GF-D8 (cell line): Measurements from ENCODE around the gene FMNL1.

Experiments
- DNase-seq: peaks from one replicate; lab custom pipeline; 2025; lab: John Stamatoyannopoulos, UW

The FMNL1 gene

DNA sequence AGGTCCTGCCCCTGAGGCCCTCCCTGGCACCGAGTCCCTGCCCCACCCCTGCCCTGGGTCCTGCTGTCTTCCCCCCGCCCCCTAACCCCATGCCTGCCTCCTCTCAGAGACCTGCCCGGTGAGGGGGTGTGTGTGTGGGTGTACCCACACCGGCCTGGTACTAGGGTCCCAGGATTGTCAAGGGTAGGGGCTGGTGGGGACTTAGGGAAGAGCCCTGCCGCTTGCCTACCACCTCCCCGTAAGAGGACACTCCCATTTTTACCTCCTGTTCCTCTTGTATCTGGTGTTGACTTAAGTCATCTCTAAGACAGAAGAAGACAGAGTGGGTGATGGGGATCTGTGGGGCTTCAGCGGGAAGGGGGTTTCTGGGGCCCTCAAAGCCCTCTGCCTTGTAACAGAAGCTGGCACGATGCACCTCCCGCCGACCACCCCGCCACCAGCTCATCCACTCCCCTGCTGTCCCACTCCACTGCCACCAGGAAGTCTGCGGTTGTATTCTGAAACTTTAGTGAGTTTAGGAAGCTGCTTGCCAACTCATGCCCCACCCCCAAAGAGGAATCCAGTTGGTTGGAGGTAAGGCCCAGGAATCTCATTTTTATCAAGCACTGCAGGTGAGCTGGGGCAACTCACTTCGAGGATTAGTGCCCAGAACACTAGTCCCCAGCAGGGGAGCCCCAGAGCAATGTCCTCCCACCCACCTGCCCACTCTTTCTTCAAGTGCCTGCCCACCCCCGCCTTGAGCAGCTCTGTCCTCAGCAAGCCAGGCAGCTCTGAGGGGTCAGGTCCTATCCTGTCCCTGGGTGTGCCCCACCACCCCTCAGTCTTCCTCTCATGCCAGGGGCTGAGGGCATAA is 34.7 kb downstream of the FMNL1 start:
- peak; percentile 11 for DNase-seq

- no peak for DNase-seq
Observed at GRCh38 chr17:45257115-45257514, 35.4 kb downstream of the FMNL1 start.

DNA sequence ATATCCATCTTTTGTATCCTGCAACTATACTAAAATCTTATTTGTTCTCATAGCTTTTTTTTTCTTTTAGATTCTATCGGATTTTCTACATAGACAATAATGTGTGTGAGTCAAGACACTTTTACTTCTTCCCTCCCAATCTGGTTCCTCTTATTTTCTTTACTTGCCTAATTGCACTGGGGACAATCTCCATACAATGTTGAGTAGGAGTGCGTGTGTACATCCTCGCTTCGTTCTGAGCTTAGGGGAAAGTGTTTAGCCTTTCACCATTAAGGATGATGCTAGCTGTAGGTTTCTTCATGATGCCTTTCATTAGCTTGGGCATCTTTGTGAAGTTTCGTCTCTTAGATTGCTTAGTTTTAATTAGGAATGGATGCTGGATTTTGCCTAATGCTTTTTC is 37.3 kb downstream of the FMNL1 start:
- DNase-seq, result no peak

GRCh38 chr17:45260204-45260783 is 38.6 kb downstream of the FMNL1 start:
- no peak for DNase-seq

- no peak for DNase-seq
Observed at GRCh38 chr17:45261577-45262515, 40.2 kb downstream of the FMNL1 start, which contains the start of gene SPATA32. Gene SPATA32 (minus strand): TSS chr17:45262094. CDS start chr17:45262016, 78 bp downstream.

- DNase-seq, result no peak
Observed at GRCh38 chr17:45262516-45263476, 41.1 kb downstream of the FMNL1 start.

DNA sequence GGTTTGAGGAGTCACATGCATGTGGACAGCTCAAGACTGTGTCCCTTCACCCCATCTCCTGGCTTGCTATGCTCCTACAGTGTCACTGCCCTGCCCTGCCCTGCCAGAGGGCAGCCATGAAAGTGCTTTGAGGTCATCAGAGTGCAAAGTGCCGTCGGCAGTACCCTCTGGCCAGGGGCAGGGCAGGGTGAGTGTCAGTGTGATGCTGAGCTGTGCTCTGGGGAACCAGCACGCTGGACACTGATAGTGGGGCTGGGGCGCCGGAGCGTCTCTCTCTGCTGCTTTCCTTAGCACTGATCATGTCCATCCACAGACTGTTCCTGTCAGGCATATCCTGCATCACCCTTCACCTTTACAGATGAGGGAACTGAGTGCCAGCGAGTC is 41.8 kb downstream of the FMNL1 start:
- DNase-seq, result no peak

DNA sequence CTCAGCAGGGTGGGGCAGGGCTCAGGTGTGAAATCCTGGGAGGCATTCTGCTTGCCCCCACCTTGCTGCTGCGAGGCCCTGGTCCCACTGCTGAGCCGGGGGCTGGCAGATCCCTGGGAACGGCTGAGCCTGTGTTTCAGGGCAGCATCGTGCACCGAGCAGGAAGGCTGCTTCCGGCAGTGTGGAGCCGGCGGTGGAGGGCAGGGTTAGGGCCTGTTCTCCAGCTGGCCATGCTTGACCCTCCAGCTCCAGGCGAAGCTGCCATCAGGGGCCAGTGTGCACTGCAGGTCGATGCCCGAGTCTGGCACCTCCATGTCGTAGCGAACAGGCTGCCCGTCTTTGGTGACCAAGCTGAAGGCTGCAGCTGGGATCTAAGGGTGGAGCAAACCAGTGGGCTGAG is 42.7 kb downstream of the FMNL1 start:
- no peak for DNase-seq

DNA sequence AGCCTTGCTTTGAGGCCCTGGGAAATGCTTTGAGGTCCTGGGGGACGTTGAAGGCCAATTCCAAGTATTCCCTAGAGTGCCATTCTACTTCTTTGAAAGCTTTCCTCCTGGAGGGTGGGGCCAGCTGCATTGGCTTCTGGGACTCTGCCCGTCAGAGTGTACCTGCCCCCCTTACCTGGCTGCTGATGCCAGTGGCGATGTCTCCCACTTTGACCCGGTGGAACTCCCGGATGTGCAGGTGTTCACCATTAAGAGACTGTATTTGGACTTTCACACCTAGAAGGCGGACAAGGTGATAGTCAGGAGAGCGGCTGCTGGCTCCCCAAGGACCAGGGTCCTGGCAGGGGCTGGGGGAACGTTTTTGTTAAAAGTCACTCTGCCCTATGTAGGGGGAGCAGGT is 43.3 kb downstream of the FMNL1 start:
- DNase-seq, result no peak

GRCh38 chr17:45265821-45266220 is 44.1 kb downstream of the FMNL1 start:
- DNase-seq, result no peak

GRCh38 chr17:45266372-45266926 is 44.8 kb downstream of the FMNL1 start:
- DNase-seq, result no peak

GRCh38 chr17:45267436-45268055 is 45.9 kb downstream of the FMNL1 start:
- DNase-seq, result no peak

GRCh38 chr17:45269912-45270311 is 48.2 kb downstream of the FMNL1 start:
- no peak for DNase-seq

GRCh38 chr17:45270828-45271418 is 49.2 kb downstream of the FMNL1 start:
- no peak for DNase-seq

DNA sequence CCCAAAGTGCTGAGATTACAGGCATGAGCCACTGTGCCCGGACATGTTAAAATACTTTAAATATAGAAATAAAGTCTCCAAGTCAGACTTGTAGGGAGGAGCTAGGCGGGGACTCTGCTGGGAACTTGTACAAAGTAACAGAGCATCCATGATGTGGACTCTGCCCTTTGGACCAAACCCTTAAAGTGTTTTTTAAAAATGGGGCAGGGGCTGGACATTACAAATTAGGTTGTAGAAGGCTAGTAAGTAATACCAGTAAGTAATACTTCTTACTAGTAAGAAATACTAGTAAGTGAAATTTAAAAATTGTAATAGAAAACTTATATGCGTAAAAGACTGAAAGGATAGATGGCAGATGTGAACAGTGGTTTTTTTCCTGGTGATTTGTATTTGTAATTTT is 49.9 kb downstream of the FMNL1 start:
- no peak for DNase-seq

GRCh38 chr17:45273551-45273957 is 51.9 kb downstream of the FMNL1 start:
- no peak for DNase-seq

DNA sequence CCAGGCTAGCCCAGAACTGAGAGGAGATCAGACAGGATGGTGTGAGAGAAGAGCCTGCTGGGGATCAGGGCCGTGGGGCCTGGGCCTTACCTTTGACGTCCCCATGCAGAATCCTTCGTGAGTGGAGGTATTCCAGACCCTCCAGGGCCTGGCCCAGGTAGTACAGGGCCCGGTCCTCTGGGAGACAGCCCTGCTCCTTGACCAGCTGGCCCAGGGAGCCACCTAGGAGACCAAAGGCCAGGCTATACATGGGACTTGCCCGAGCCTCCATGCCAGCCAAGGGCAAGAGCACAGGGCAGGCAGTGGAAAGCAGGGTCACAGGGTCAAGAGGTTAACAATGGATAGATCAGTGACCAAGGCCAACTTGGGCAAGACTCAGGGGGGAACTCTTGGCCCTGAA is 52.3 kb downstream of the FMNL1 start:
- no peak for DNase-seq

GRCh38 chr17:45276031-45276430 is 54.3 kb downstream of the FMNL1 start:
- no peak for DNase-seq

GRCh38 chr17:45277216-45277849 is 55.6 kb downstream of the FMNL1 start:
- DNase-seq, result peak; percentile 46

- no peak for DNase-seq
Observed at GRCh38 chr17:45277992-45278391, 56.3 kb downstream of the FMNL1 start.
